Measurements from ENCODE around the gene SF3A2. TPM values are rescaled to one million over a fixed set of nuclear protein-coding genes. Genes with fewer than 3 reads are reported as not detected.

SF3A2 gene
- total and polyA plus RNA-seq, 2 experiments from 2014 or later, result 67.7 to 128 TPM

DNA sequence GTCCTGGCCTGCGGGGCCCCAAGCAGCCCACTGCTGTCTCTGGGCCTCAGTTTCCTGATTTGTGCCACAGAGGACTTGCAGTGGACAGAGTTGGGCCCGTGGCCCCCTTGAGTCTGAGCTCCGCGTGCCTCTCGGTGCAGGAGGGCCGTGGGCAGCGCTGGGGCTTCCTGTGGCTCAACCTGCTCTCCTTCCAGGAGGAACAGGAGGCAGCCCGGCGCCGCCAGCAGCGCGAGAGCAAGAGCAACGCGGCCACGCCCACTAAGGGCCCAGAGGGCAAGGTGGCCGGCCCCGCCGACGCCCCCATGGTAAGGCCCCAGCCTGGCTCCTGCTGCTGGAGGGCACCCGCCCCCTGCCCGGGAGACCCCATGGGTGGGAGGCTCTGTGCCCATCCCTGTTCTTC lies 26.4 kb upstream of the SF3A2 start:
- H2AFZ ChIP-seq, result no peak overlapping the region
- DNase-seq (ENCODE audit: low spot score) (no peak), ATAC-seq (no peak)
- Mint-ChIP-seq H3K4me1 (peaks cover 3% of the 10 kb centered on the region; the same call in 2 of the 3 replicates), H3K27ac (no peak overlapping the region), H3K4me3 (no peak overlapping the region), H3K9me3 (no peaks in the 10 kb centered on the region; the same call in 2 of the 3 replicates), H3K27me3 (ENCODE audit: insufficient read depth, low read depth, poor library complexity) (no peaks in the 10 kb centered on the region), H3K36me3 (ENCODE audit: low read depth) (peaks cover 35% of the 10 kb centered on the region)
- H3K9me2 ChIP-seq (ENCODE audit: insufficient read depth), result no peaks in the 10 kb centered on the region
- no peaks in the 10 kb centered on the region for H3K27me3 ChIP-seq (ENCODE audit: insufficient read depth)
- 0 out of 2 replicates have a peak, but pooled peaks cover 2% of the 10 kb centered on the region for H3F3A ChIP-seq (replicated peaks; ENCODE audit: low read depth)
- H3K4me2 ChIP-seq, result no peak overlapping the region
- H3K79me2 ChIP-seq (replicated peaks; ENCODE audit: insufficient read depth), result 0 out of 2 replicates have a peak, but pooled peaks cover 3% of the 10 kb centered on the region
- H3K36me3 ChIP-seq (ENCODE audit: insufficient read depth), result peaks cover 9% of the 10 kb centered on the region; the same call in 1 of the 2 replicates
- H3K27ac ChIP-seq (ENCODE audit: low read depth), result no peak overlapping the region
- no peak overlapping the region for H3K4me3 ChIP-seq
- H3K4me1 ChIP-seq (ENCODE audit: insufficient read depth), result peaks cover 5% of the 10 kb centered on the region; the same call in 1 of the 2 replicates
- H4K20me1 ChIP-seq (replicated peaks; ENCODE audit: insufficient read depth), result 0 out of 2 replicates have a peak, but pooled peaks cover 10% of the 10 kb centered on the region
- TF ChIP-seq POLR2AphosphoS5 (IDR thresholded peaks at IDR 0.05; ENCODE audit: low read depth) (no peak), EZH2phosphoT487 (IDR thresholded peaks at IDR 0.05; ENCODE audit: unreplicated experiment) (no peak), ZNF114 (CRISPR knock-in tag; IDR thresholded peaks at IDR 0.05) (no peak), STAT1 (IDR thresholded peaks at IDR 0.05; ENCODE audit: unreplicated experiment) (no peak), REST (IDR thresholded peaks at IDR 0.05; ENCODE audit: unreplicated experiment) (no peak), NANOG (IDR thresholded peaks at IDR 0.05; ENCODE audit: borderline replicate concordance) (no peak), CREB1 (CRISPR knock-in tag; IDR thresholded peaks at IDR 0.05; ENCODE audit: low read depth) (no peak), EZH2 (IDR thresholded peaks at IDR 0.05; ENCODE audit: low read depth, unreplicated experiment) (no peak), JUNB (IDR thresholded peaks at IDR 0.05; ENCODE audit: unreplicated experiment) (no peak), ZNF331 (CRISPR knock-in tag; IDR thresholded peaks at IDR 0.05; ENCODE audit: low read depth) (no peak)
- TF ChIP-seq, protein P1, sequence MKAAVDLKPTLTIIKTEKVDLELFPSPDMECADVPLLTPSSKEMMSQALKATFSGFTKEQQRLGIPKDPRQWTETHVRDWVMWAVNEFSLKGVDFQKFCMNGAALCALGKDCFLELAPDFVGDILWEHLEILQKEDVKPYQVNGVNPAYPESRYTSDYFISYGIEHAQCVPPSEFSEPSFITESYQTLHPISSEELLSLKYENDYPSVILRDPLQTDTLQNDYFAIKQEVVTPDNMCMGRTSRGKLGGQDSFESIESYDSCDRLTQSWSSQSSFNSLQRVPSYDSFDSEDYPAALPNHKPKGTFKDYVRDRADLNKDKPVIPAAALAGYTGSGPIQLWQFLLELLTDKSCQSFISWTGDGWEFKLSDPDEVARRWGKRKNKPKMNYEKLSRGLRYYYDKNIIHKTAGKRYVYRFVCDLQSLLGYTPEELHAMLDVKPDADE (IDR thresholded peaks at IDR 0.05), result no peak
- TF ChIP-seq, protein P2, sequence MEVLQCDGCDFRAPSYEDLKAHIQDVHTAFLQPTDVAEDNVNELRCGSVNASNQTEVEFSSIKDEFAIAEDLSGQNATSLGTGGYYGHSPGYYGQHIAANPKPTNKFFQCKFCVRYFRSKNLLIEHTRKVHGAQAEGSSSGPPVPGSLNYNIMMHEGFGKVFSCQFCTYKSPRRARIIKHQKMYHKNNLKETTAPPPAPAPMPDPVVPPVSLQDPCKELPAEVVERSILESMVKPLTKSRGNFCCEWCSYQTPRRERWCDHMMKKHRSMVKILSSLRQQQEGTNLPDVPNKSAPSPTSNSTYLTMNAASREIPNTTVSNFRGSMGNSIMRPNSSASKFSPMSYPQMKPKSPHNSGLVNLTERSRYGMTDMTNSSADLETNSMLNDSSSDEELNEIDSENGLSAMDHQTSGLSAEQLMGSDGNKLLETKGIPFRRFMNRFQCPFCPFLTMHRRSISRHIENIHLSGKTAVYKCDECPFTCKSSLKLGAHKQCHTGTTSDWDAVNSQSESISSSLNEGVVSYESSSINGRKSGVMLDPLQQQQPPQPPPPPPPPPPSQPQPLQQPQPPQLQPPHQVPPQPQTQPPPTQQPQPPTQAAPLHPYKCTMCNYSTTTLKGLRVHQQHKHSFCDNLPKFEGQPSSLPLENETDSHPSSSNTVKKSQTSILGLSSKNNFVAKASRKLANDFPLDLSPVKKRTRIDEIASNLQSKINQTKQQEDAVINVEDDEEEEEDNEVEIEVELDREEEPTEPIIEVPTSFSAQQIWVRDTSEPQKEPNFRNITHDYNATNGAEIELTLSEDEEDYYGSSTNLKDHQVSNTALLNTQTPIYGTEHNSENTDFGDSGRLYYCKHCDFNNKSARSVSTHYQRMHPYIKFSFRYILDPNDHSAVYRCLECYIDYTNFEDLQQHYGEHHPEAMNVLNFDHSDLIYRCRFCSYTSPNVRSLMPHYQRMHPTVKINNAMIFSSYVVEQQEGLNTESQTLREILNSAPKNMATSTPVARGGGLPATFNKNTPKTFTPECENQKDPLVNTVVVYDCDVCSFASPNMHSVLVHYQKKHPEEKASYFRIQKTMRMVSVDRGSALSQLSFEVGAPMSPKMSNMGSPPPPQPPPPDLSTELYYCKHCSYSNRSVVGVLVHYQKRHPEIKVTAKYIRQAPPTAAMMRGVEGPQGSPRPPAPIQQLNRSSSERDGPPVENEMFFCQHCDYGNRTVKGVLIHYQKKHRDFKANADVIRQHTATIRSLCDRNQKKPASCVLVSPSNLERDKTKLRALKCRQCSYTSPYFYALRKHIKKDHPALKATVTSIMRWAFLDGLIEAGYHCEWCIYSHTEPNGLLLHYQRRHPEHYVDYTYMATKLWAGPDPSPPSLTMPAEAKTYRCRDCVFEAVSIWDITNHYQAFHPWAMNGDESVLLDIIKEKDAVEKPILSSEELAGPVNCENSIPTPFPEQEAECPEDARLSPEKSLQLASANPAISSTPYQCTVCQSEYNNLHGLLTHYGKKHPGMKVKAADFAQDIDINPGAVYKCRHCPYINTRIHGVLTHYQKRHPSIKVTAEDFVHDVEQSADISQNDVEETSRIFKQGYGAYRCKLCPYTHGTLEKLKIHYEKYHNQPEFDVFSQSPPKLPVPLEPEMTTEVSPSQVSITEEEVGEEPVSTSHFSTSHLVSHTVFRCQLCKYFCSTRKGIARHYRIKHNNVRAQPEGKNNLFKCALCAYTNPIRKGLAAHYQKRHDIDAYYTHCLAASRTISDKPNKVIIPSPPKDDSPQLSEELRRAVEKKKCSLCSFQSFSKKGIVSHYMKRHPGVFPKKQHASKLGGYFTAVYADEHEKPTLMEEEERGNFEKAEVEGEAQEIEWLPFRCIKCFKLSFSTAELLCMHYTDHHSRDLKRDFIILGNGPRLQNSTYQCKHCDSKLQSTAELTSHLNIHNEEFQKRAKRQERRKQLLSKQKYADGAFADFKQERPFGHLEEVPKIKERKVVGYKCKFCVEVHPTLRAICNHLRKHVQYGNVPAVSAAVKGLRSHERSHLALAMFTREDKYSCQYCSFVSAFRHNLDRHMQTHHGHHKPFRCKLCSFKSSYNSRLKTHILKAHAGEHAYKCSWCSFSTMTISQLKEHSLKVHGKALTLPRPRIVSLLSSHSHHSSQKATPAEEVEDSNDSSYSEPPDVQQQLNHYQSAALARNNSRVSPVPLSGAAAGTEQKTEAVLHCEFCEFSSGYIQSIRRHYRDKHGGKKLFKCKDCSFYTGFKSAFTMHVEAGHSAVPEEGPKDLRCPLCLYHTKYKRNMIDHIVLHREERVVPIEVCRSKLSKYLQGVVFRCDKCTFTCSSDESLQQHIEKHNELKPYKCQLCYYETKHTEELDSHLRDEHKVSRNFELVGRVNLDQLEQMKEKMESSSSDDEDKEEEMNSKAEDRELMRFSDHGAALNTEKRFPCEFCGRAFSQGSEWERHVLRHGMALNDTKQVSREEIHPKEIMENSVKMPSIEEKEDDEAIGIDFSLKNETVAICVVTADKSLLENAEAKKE (CRISPR knock-in tag; IDR thresholded peaks at IDR 0.05), result no peak
- TF ChIP-seq, protein P3, sequence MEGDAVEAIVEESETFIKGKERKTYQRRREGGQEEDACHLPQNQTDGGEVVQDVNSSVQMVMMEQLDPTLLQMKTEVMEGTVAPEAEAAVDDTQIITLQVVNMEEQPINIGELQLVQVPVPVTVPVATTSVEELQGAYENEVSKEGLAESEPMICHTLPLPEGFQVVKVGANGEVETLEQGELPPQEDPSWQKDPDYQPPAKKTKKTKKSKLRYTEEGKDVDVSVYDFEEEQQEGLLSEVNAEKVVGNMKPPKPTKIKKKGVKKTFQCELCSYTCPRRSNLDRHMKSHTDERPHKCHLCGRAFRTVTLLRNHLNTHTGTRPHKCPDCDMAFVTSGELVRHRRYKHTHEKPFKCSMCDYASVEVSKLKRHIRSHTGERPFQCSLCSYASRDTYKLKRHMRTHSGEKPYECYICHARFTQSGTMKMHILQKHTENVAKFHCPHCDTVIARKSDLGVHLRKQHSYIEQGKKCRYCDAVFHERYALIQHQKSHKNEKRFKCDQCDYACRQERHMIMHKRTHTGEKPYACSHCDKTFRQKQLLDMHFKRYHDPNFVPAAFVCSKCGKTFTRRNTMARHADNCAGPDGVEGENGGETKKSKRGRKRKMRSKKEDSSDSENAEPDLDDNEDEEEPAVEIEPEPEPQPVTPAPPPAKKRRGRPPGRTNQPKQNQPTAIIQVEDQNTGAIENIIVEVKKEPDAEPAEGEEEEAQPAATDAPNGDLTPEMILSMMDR (conservative IDR thresholded peaks at IDR 0.05; ENCODE audit: low read depth in 2 of 2), result no peak

Measured in GM23338 (cell line).